Measurements from ENCODE around the gene DBNL.
A peak's percentile ranks its signal among the peaks of the same experiment; 100 is the strongest.
"Not testable (repeated sequence)": the region's sequence is repeated elsewhere in the genome, so short reads cannot be mapped to it uniquely, and the experiment has no call there.

The DBNL gene
- total RNA-seq: 123 to 270 (median 205) reads per million in 4 donors

- peak; percentile 74 to 89 (median 84) for DNase-seq
These were observed at the start of gene DBNL for GRCh38 chr7:44044315-44045225. TSS of gene DBNL (plus strand) at chr7:44044702. CDS start at chr7:44044738, 36 bp downstream.

GRCh38 chr7:43997532-43997931 is 47.0 kb upstream of the DBNL start, which contains the start of gene SPDYE1:
TSS of gene SPDYE1 (plus strand) at chr7:43997897. CDS start at chr7:43999950, 2,053 bp downstream.
- DNase-seq: not testable (repeated sequence)

GRCh38 chr7:44012081-44012480 is 32.4 kb upstream of the DBNL start:
- DNase-seq: not testable (repeated sequence)

GRCh38 chr7:44015090-44015489 is 29.4 kb upstream of the DBNL start:
- not testable (repeated sequence) for DNase-seq

GRCh38 chr7:44018857-44019807 is 25.4 kb upstream of the DBNL start:
- peak; percentile 97 to 99 (median 98) for DNase-seq

GRCh38 chr7:44019825-44020224 is 24.7 kb upstream of the DBNL start:
- DNase-seq: not testable (repeated sequence)

GRCh38 chr7:44022069-44022468 is 22.4 kb upstream of the DBNL start:
- not testable (repeated sequence) for DNase-seq

GRCh38 chr7:44022796-44023467 is 21.6 kb upstream of the DBNL start:
- not testable (repeated sequence) for DNase-seq

GRCh38 chr7:44029433-44029832 is 15.1 kb upstream of the DBNL start:
- DNase-seq: not testable (repeated sequence)

GRCh38 chr7:44030029-44030428 is 14.5 kb upstream of the DBNL start:
- not testable (repeated sequence) for DNase-seq

- not testable (repeated sequence) for DNase-seq
These were observed 13.2 kb upstream of the DBNL start for GRCh38 chr7:44031319-44031718.

- not testable (repeated sequence) for DNase-seq
These were observed 12.5 kb upstream of the DBNL start for GRCh38 chr7:44032031-44032430.

- not testable (repeated sequence) for DNase-seq
These were observed 10.3 kb upstream of the DBNL start for GRCh38 chr7:44033971-44034844.

- peak in 1 of 5 donors; percentile 19 for DNase-seq
These were observed 8.1 kb upstream of the DBNL start for GRCh38 chr7:44036364-44036763.

GRCh38 chr7:44037951-44038350 is 6.6 kb upstream of the DBNL start:
- DNase-seq: not testable (repeated sequence)

- not testable (repeated sequence) for DNase-seq
These were observed 5.9 kb upstream of the DBNL start for GRCh38 chr7:44038553-44038952.

GRCh38 chr7:44038961-44039558 is 5.4 kb upstream of the DBNL start:
- peak; percentile 74 to 84 (median 76) for DNase-seq

- DNase-seq: not testable (repeated sequence)
These were observed 4.6 kb upstream of the DBNL start for GRCh38 chr7:44039800-44040492.

GRCh38 chr7:44040493-44040891 is 4.0 kb upstream of the DBNL start:
- peak; percentile 41 to 75 (median 52) for DNase-seq

GRCh38 chr7:44042221-44042620 is 2.3 kb upstream of the DBNL start:
- no peak for DNase-seq
